Measurements from ENCODE around the gene CELF2.

CELF2 gene

DNA sequence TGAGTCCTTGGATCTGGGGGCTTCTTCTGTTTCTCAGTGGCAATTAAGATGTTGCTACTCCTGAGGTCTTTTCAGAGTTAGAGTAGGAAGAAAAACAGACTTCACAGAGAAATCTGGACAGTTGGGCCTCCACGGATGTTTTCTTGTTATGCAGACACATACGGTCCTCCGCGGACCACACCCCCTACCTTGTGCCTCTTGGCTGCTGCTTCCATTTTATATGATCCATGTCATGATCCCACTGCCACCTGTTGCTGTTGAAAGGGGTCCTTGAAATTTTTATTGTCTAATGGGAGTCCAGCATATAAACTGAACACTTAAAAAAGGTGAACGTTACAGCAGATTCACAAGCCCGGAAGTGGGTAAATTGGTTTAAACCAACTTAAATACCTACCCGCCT is 8.3 kb downstream of the CELF2 start:
- Mint-ChIP-seq H3K4me3 (no peak overlapping the region), H3K27ac (no peak overlapping the region), H3K9me3 (no peaks in the 10 kb centered on the region), H3K27me3 (peaks cover 26% of the 10 kb centered on the region), H3K4me1 (ENCODE audit: low read depth) (peaks cover 4% of the 10 kb centered on the region), H3K36me3 (ENCODE audit: low read depth) (no peaks in the 10 kb centered on the region)
- no peak for DNase-seq

DNA sequence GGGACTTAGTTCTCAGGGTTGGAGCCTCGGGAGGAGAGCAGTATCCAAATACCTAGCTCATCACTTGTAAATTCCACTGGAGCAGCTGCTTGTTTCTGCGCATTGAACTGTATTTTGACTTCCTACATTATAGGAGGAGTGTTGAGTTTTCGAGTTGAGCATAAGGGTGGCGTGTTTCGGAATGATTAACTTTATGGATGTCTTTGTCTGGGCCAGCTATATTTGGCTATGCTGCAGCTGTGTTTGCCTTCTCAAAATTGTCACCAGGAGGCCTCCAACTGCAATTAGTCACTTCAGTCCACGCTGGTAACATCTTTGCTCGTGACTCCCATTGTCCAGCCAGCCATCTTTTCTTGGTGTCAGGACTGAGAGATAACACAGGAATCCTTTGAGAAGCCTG is 9.1 kb downstream of the CELF2 start:
- Mint-ChIP-seq H3K9me3 (no peaks in the 10 kb centered on the region), H3K36me3 (ENCODE audit: low read depth) (no peaks in the 10 kb centered on the region), H3K4me1 (ENCODE audit: low read depth) (peaks cover 4% of the 10 kb centered on the region), H3K27me3 (peaks cover 20% of the 10 kb centered on the region), H3K27ac (no peak overlapping the region), H3K4me3 (no peak overlapping the region)
- no peak for DNase-seq

GRCh38 chr10:11034762-11035161 is 17.1 kb downstream of the CELF2 start:
- no peak overlapping the region for H3K27ac Mint-ChIP-seq
- H3K36me3 Mint-ChIP-seq (ENCODE audit: low read depth) = no peaks in the 10 kb centered on the region
- peaks cover 4% of the 10 kb centered on the region for H3K4me1 Mint-ChIP-seq (ENCODE audit: low read depth)
- DNase-seq = no peak
- no peaks in the 10 kb centered on the region for H3K9me3 Mint-ChIP-seq
- no peak overlapping the region for H3K4me3 Mint-ChIP-seq
- peaks cover 22% of the 10 kb centered on the region for H3K27me3 Mint-ChIP-seq

DNA sequence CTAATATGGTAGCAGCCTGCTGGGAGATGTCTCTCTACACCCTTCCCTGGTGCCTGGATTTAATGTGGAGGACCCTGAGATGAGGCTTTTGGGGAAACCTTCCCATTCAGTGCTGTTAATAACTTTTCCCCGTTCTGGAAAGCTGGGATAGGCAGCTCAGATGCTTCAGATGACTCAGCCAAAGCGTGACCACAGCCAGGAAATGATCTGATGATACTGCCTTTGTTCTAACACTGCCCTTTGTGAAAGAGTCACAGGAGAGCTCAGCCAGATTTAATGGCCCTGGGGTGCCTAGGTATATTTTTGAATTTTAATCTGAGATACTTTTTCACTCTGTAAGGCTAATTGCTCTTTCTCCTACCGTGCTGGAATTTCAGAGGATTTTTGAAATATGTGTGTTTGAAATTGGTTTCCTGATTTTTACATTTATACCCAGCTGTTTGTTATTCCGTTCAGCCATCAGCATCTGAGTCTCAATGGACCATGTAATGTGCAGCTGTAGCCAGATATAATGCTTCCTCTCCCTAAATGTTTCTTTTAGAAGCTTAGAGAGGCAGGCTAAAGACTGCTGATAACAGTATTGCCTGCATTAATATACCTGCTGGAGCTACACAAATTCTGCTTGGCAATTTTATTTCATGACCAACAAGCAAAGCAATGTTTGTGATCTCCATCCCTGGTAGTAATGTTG is 17.8 kb downstream of the CELF2 start:
- H3K4me1 Mint-ChIP-seq (ENCODE audit: low read depth) = peaks cover 4% of the 10 kb centered on the region
- peaks cover 22% of the 10 kb centered on the region for H3K27me3 Mint-ChIP-seq
- no peak overlapping the region for H3K27ac Mint-ChIP-seq
- no peaks in the 10 kb centered on the region for H3K36me3 Mint-ChIP-seq (ENCODE audit: low read depth)
- no peaks in the 10 kb centered on the region for H3K9me3 Mint-ChIP-seq
- DNase-seq = no peak
- no peak overlapping the region for H3K4me3 Mint-ChIP-seq

GRCh38 chr10:11036424-11037011 is 18.8 kb downstream of the CELF2 start:
- Mint-ChIP-seq H3K36me3 (ENCODE audit: low read depth) (no peaks in the 10 kb centered on the region), H3K4me1 (ENCODE audit: low read depth) (peaks cover 4% of the 10 kb centered on the region), H3K4me3 (no peak overlapping the region), H3K27me3 (peaks cover 22% of the 10 kb centered on the region), H3K27ac (no peak overlapping the region), H3K9me3 (no peaks in the 10 kb centered on the region)
- no peak for DNase-seq

GRCh38 chr10:11037991-11038390 is 20.3 kb downstream of the CELF2 start:
- Mint-ChIP-seq H3K36me3 (ENCODE audit: low read depth) (no peaks in the 10 kb centered on the region), H3K27ac (no peak overlapping the region), H3K9me3 (no peaks in the 10 kb centered on the region), H3K27me3 (peaks cover 19% of the 10 kb centered on the region), H3K4me1 (ENCODE audit: low read depth) (peaks cover 4% of the 10 kb centered on the region), H3K4me3 (no peak overlapping the region)
- no peak for DNase-seq

- no peaks in the 10 kb centered on the region for H3K9me3 Mint-ChIP-seq
- no peak overlapping the region for H3K4me3 Mint-ChIP-seq
- DNase-seq = no peak
- H3K36me3 Mint-ChIP-seq (ENCODE audit: low read depth) = no peaks in the 10 kb centered on the region
- H3K4me1 Mint-ChIP-seq (ENCODE audit: low read depth) = no peaks in the 10 kb centered on the region
- H3K27ac Mint-ChIP-seq = no peak overlapping the region
- peaks cover 15% of the 10 kb centered on the region for H3K27me3 Mint-ChIP-seq
These were observed 24.7 kb downstream of the CELF2 start for GRCh38 chr10:11042357-11042756.

DNA sequence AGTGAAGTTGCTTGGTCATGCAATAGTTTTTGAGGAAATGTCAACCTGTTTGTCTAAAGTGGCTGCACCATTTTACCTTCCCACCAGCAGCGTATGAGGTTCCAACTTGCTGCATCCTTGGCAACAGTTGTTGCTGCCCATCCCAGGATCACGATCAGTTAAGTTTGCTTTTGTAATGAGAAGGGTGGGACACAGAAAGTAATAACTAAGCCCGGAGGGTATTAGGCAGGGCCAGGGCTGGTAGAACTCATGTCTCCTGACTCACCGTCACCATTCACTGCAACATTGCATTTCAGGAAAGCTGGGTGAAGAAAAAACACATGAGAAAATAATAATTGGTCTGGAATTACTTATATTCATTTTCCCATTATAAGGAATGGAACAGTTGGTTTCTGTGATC is 25.4 kb downstream of the CELF2 start:
- H3K27ac Mint-ChIP-seq = no peak overlapping the region
- H3K4me1 Mint-ChIP-seq (ENCODE audit: low read depth) = no peaks in the 10 kb centered on the region
- H3K9me3 Mint-ChIP-seq = no peaks in the 10 kb centered on the region
- no peak overlapping the region for H3K4me3 Mint-ChIP-seq
- H3K27me3 Mint-ChIP-seq = peaks cover 11% of the 10 kb centered on the region
- DNase-seq = no peak
- H3K36me3 Mint-ChIP-seq (ENCODE audit: low read depth) = no peaks in the 10 kb centered on the region

GRCh38 chr10:11043446-11044127 is 25.9 kb downstream of the CELF2 start:
- Mint-ChIP-seq H3K27ac (no peak overlapping the region), H3K9me3 (no peaks in the 10 kb centered on the region), H3K36me3 (ENCODE audit: low read depth) (no peaks in the 10 kb centered on the region), H3K4me1 (ENCODE audit: low read depth) (no peaks in the 10 kb centered on the region), H3K27me3 (peaks cover 8% of the 10 kb centered on the region), H3K4me3 (no peak overlapping the region)
- DNase-seq = no peak

- no peaks in the 10 kb centered on the region for H3K36me3 Mint-ChIP-seq (ENCODE audit: low read depth)
- peaks cover 8% of the 10 kb centered on the region for H3K27me3 Mint-ChIP-seq
- H3K27ac Mint-ChIP-seq = no peak overlapping the region
- no peak overlapping the region for H3K4me3 Mint-ChIP-seq
- DNase-seq = no peak
- H3K9me3 Mint-ChIP-seq = no peaks in the 10 kb centered on the region
- no peaks in the 10 kb centered on the region for H3K4me1 Mint-ChIP-seq (ENCODE audit: low read depth)
These were observed 27.8 kb downstream of the CELF2 start for GRCh38 chr10:11045487-11045886.

DNA sequence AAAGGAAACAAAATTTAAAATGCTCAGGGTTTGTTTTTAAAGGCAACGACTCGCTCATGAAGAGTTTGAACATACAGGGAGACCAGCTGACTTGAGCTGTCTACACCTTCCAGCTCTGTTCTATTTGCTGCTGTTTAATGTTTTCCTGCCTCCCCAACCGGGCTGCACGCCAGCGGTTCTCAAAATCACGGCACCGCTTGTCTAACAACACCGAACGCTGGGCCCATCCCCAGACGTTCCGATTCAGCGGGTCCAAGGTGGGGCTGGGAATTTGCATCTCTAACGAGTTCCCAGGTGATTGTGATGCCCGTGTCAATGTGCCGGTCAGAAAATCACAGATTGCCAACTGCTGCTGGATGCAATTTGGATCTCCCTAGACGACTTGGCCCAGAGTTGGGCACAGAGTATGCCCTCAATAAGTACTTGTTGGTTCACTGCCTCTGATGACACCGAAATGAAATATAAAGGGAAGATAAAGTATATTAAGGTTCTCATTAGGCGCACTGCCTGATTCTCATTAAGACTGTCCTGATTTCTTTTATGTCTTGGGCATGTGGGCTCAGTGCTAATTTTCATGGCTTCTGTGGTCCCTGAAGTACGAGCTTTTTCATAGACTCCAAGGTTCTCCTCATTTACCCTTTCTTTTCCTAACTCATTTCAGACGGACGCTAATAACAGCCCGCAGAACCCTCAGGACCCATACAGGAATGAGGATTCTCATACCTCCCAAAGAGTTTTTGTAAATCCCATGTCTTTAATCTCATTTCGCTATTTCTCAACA is 28.5 kb downstream of the CELF2 start:
- Mint-ChIP-seq H3K4me1 (ENCODE audit: low read depth) (no peaks in the 10 kb centered on the region), H3K9me3 (no peaks in the 10 kb centered on the region), H3K4me3 (no peak overlapping the region), H3K36me3 (ENCODE audit: low read depth) (no peaks in the 10 kb centered on the region), H3K27me3 (peaks cover 8% of the 10 kb centered on the region), H3K27ac (no peak overlapping the region)
- DNase-seq = no peak

- Mint-ChIP-seq H3K4me3 (no peak overlapping the region), H3K27me3 (peaks cover 8% of the 10 kb centered on the region), H3K4me1 (ENCODE audit: low read depth) (no peaks in the 10 kb centered on the region), H3K36me3 (ENCODE audit: low read depth) (no peaks in the 10 kb centered on the region), H3K9me3 (no peaks in the 10 kb centered on the region), H3K27ac (no peak overlapping the region)
- DNase-seq = no peak
These were observed 29.1 kb downstream of the CELF2 start for GRCh38 chr10:11046776-11047160.

DNA sequence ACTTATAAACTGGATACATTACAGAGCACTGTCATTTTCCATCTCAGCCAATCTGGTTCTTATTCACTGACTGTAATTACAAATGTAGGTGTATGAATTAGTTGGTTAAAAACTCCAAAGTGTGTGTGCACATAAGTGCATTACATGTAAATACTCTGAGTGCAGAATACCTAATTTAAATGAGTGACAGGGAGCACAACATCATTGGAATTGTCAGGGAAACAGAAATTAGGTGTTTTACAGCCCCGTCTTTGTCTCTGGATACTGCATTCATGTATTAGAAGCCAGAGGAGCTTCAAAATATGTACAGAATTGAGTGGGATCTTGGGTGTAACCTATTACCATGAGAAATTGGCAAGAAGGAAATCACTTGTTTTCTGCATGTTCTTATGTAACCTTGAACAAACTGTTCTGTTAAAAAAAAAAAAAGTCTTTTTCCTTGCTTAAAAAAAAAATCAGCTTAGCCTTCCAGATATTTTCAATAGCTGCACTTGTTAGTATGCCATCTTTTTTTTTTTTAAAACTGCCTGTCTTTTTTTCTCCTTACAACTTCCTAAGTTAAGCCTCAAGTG is 31.1 kb downstream of the CELF2 start:
- Mint-ChIP-seq H3K27ac (no peak overlapping the region), H3K9me3 (no peaks in the 10 kb centered on the region), H3K36me3 (ENCODE audit: low read depth) (no peaks in the 10 kb centered on the region)

DNA sequence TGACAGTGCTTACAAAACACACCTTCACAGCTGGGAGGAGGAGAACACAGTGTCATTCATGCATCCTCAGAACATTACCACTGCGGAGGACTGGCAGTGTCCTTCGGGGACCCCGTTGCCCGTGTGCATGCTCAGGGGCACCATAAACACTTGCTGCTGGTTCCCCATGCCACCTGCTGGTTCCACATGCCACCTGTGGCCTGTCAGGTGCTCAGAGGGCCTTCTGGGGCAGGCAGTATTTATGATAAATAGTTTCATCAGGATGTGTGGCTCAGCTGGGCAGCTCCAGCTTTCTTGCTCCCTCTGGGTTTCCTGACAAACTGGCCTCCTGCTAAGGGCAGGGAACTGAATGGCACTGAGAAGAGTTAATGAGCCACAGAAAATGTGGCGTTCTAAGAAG is 32.1 kb downstream of the CELF2 start:
- Mint-ChIP-seq H3K27me3 (no peaks in the 10 kb centered on the region), H3K36me3 (ENCODE audit: low read depth) (no peaks in the 10 kb centered on the region), H3K4me1 (ENCODE audit: low read depth) (no peaks in the 10 kb centered on the region), H3K4me3 (no peak overlapping the region), H3K27ac (no peak overlapping the region), H3K9me3 (no peaks in the 10 kb centered on the region)
- no peak for DNase-seq

More for the DNA sequence above, 31.1 kb downstream of the CELF2 start:
- H3K4me3 Mint-ChIP-seq = no peak overlapping the region
- no peak for DNase-seq
- no peaks in the 10 kb centered on the region for H3K4me1 Mint-ChIP-seq (ENCODE audit: low read depth)
- H3K27me3 Mint-ChIP-seq = peaks cover 4% of the 10 kb centered on the region

Data from activated T-cell treated with anti-CD3 and anti-CD28 coated beads, Interleukin-2, amount 50 U/mL, for 24 hours (primary cell).